ENCODE results near the gene POLD4. TPM values are rescaled to one million over a fixed set of nuclear protein-coding genes. Genes with fewer than 3 reads are reported as not detected.

Gene POLD4
- total RNA-seq, 4 donors from 2014 or later = 38.6 to 105 (median 60.6) TPM

DNA sequence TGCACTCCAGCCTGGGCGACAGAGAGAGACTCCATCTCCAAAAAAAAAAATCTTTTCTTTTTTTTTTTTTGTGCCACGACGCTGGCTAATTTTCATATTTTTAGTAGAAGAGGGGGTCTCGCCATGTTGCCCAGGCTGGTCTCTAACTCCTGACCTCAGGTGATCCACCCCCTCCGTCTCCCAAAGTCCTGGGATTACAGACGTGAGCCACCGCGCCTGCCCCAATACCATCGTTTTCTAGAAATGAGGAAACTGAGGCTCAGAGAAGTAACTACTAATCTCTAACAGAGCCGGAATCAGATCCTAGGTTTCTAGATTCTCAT, 36.5 kb downstream of the POLD4 start:
- no peaks in the 10 kb centered on the region for H3K36me3 ChIP-seq
- 1 to 3% methylated on average over 10 of the region's 10 CpGs for WGBS, 2 donors

GRCh38 chr11:67315325-67315909, 37.9 kb downstream of the POLD4 start:
- TF ChIP-seq CTCF (IDR thresholded peaks at IDR 0.05) (no peak), POLR2A (IDR thresholded peaks at IDR 0.05) (no peak)
- no peaks in the 10 kb centered on the region for H3K9me3 ChIP-seq
- H3K27ac ChIP-seq = no peak overlapping the region
- no peak overlapping the region for H3K4me3 ChIP-seq (replicated peaks in 1 of 3)
- no peak for DNase-seq
- H3K27me3 ChIP-seq = no peaks in the 10 kb centered on the region
- H3K36me3 ChIP-seq = peaks cover 0 to under 1% of the 10 kb centered on the region in 2 donors
- peaks cover 15 to 16% of the 10 kb centered on the region in 2 donors for H3K4me1 ChIP-seq
- intact Hi-C loops (cut with DNase I) = loop anchor here (5.0 kb wide), 1 partner anchor 233 kb away; no protein-coding TSS in a partner anchor
- whole genome bisulfite sequencing, 2 donors = 71 to 72% methylated on average over 9 of the region's 9 CpGs

More for the DNA sequence above, 36.5 kb downstream of the POLD4 start:
- peaks cover 15 to 16% of the 10 kb centered on the region in 2 donors for H3K4me1 ChIP-seq
- no peaks in the 10 kb centered on the region for H3K27me3 ChIP-seq
- no peak for DNase-seq
- intact Hi-C loops (cut with DNase I) = loop anchor here (5.0 kb wide), 1 partner anchor 235 kb away; no protein-coding TSS in a partner anchor
- H3K27ac ChIP-seq = peak overlapping the region; percentile 95 to 97 (median 96)
- TF ChIP-seq CTCF (IDR thresholded peaks at IDR 0.05) (no peak), POLR2A (IDR thresholded peaks at IDR 0.05) (no peak)
- H3K4me3 ChIP-seq (replicated peaks in 1 of 3) = peak overlapping the region in 2 of 3 donors; percentile 26 to 92
- no peaks in the 10 kb centered on the region for H3K9me3 ChIP-seq

- no peak overlapping the region for H3K4me3 ChIP-seq (replicated peaks in 1 of 3)
- H3K27ac ChIP-seq = no peak overlapping the region
- WGBS, 2 donors = 95 to 100% methylated on average over 2 of the region's 2 CpGs
- H3K36me3 ChIP-seq = peaks cover 7 to 12% of the 10 kb centered on the region in 2 donors
- DNase-seq = no peak
- H3K4me1 ChIP-seq = peaks cover 13 to 14% of the 10 kb centered on the region in 2 donors
- intact Hi-C loops (cut with DNase I) = no loop called here
- no peaks in the 10 kb centered on the region for H3K27me3 ChIP-seq
- H3K9me3 ChIP-seq = no peaks in the 10 kb centered on the region
- TF ChIP-seq POLR2A (IDR thresholded peaks at IDR 0.05) (no peak), CTCF (IDR thresholded peaks at IDR 0.05) (no peak)
Measured at GRCh38 chr11:67314218-67314617, 39.1 kb downstream of the POLD4 start.

GRCh38 chr11:67313125-67313890, 40.0 kb downstream of the POLD4 start:
- Histone ChIP-seq H3K4me1 (peaks cover 5% of the 10 kb centered on the region in 2 donors), H3K27ac (no peak overlapping the region), H3K36me3 (peaks cover 14 to 15% of the 10 kb centered on the region in 2 donors), H3K4me3 (replicated peaks in 1 of 3) (no peak overlapping the region), H3K27me3 (no peaks in the 10 kb centered on the region), H3K9me3 (no peaks in the 10 kb centered on the region)
- intact Hi-C loops (cut with DNase I) = no loop called here
- TF ChIP-seq CTCF (IDR thresholded peaks at IDR 0.05) (no peak), POLR2A (IDR thresholded peaks at IDR 0.05) (no peak)
- WGBS, 2 donors = 88 to 91% methylated on average over 11 of the region's 11 CpGs
- DNase-seq = no peak
